GM12892 (cell line): ENCODE data around the gene HHIPL1.

Source experiments
- POLR2A ChIP-seq: IDR thresholded peaks from 2 replicates; pipeline ENCODE4 v1.6.1; 2011; ENCODE audit warnings: low read depth, low read length, control low read depth
- POLR2AphosphoS5 ChIP-seq: IDR thresholded peaks from 2 replicates; pipeline ENCODE4 v1.6.1; 2011; ENCODE audit warnings: low read depth, low read length, control low read depth

DNA sequence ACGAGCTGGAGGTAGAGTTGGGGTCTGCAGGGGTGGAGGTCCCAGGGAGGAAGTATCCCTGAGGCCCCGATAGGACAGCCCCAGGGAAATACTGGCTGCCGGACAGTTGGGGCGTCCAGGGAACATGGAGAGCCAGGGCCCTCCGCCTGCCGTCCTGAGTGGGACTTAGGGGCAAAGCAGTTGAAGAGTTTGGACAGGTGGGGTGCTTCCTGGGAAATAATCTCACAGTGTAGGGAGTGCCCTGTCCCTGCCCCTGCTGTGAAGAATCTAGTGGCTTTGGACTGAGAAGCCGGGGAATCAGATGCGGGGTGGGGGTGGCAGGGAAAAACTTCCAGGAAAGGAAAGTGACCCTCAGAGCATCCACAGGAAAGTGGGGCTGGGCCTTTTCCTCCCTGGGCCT lies 9.8 kb upstream of the HHIPL1 start:
- TF ChIP-seq POLR2AphosphoS5 (no peak), POLR2A (no peak)
